Measurements from ENCODE around the gene TIAM2.

Gene TIAM2

GRCh38 chr6:155078331-155078745 is 83.2 kb downstream of the TIAM2 start:
- TF ChIP-seq CTCF (conservative IDR thresholded peaks at IDR 0.05) = no peak
- no peak overlapping the region for H3K27ac ChIP-seq

- no peak for TF ChIP-seq CTCF (conservative IDR thresholded peaks at IDR 0.05)
- no peak overlapping the region for H3K27ac ChIP-seq
Measured at GRCh38 chr6:155079985-155080452, 84.9 kb downstream of the TIAM2 start.

- no peak overlapping the region for H3K27ac ChIP-seq
- no peak for TF ChIP-seq CTCF (conservative IDR thresholded peaks at IDR 0.05)
Measured at GRCh38 chr6:155080881-155081845, 86.0 kb downstream of the TIAM2 start.

- no peak overlapping the region for H3K27ac ChIP-seq
- no peak for TF ChIP-seq CTCF (conservative IDR thresholded peaks at IDR 0.05)
Measured at GRCh38 chr6:155084431-155085123, 89.5 kb downstream of the TIAM2 start.

GRCh38 chr6:155085582-155086257 is 90.6 kb downstream of the TIAM2 start:
- TF ChIP-seq CTCF (conservative IDR thresholded peaks at IDR 0.05) = no peak
- no peak overlapping the region for H3K27ac ChIP-seq

GRCh38 chr6:155088856-155089255 is 93.7 kb downstream of the TIAM2 start:
- no peak overlapping the region for H3K27ac ChIP-seq
- TF ChIP-seq CTCF (conservative IDR thresholded peaks at IDR 0.05) = no peak

- no peak for TF ChIP-seq CTCF (conservative IDR thresholded peaks at IDR 0.05)
- no peak overlapping the region for H3K27ac ChIP-seq
Measured at GRCh38 chr6:155089746-155090145, 94.6 kb downstream of the TIAM2 start.

Data from VCaP (cell line).